GM21619 (cell line): ENCODE results near the gene OR2A25.
"Not testable (repeated sequence)": the region's sequence is repeated elsewhere in the genome, so short reads cannot be mapped to it uniquely, and the experiment has no call there.

Experiments used
- ATAC-seq: cut with Tn5 transposase; IDR thresholded peaks from one replicate; pipeline ENCODE4 v1.9.1; 2021; ENCODE audit not compliant: unreplicated experiment

The OR2A25 gene, protein sequence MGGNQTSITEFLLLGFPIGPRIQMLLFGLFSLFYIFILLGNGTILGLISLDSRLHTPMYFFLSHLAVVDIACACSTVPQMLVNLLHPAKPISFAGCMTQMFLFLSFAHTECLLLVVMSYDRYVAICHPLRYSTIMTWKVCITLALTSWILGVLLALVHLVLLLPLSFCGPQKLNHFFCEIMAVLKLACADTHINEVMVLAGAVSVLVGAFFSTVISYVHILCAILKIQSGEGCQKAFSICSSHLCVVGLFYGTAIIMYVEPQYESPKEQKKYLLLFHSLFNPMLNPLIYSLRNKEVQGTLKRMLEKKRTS

DNA sequence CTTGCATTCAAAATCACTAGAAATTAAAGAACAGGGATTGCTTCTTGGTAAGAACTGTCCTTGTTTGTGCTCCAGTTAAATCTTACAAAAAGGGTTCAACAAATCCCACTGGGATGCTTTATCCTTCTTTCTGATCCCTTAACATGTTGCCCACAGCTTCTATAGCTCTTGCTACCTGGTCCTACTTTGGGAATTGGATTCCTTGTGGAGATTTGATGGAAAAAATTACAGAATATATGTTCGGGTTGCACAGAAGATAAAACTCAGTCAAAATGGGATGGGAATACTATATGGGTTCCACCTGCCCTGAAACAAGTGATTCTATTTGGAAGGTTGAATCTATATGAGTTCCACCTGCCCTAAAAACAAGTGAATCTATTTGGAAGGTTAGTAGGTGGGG, at the start of gene OR2A25:
Gene OR2A25, plus strand, starts transcription at position 301 of the 400 bp plus-strand sequence. CDS start 4,409 bp downstream, outside the sequence.
- ATAC-seq = no peak

DNA sequence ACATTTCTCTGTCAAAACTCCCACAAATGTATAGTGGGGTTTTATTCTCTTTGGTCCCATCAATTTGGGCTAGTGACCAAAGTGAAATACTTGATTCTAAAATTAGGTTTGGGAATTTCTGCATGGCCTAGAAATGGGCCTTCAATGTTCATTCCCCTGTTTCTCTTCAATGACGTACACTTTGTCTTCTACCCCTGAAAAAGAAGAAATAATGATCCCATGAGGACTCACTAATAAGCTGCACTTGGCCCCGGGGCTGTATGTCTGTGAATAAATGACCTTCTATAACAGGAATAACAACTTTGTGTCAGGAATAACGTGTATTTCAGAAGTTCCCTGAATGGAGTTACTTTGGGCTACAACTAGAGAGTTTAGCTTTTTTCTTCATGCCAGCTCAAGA, 49.3 kb upstream of the OR2A25 start:
- no peak for ATAC-seq

DNA sequence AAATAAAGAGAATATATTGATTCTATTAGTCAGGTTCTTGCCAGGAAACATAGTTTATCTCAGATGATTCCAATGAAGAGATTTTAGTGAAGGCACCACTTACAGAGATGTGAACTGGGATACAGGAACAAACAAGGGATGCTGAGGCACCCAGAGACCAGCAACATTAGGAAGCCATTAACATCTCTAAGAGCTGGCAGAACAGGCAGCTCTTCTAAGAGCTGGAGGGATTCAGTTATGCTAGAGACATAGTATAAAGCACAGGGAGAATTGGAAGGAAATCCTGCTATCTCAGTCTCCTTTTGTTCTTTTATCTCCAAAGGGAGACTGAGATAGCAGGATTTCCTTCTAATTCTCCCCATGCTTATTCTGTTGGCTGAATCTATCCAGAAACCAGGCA, 47.4 kb upstream of the OR2A25 start:
- no peak for ATAC-seq

DNA sequence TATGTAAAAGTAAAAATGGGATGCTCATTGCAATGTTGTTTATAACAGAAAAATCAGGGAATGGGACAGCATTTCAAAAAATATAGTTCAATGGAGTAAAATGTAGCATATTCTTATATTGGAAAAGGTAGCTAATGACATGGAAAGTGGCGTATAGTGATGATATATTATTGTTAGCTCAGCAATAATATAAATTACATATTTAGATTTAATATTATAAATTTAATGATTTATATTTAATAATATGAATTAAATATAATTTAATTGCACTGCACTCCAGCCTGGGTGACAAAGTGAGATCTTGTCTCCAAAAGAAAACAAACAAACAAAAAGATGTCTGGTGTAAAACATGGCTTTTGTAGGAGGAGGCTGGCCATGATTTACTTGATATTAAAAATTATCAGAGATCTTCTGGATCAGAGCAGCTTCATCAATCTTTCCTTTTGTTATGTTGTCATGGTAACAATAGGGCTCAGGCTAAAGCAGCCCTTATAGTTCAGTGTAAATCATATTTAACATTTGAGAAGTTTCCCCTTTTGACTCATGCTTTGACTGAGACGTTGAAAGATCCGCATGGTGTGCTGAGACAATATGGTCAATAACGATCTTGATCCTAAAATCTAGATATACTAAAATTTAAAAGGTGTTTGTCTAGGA, 46.3 kb upstream of the OR2A25 start:
- no peak for ATAC-seq

DNA sequence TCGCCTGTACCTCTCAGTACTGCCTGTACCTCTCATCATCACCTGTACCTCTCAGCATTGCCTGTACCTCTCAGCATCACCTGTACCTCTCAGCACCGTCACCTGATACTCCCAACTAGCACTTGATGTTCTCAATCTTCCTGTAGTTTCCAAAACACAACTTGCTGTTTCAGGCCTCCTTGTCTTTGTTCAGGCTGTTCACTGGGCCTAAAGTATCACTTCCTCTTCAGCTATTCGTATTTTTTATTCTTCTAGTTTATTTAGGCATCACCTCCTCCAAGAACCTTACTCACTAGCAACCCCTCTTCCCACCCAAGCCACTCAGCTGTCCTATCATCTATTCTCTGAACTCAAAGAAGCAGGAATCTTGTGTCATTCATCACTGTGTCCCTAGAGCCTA, 45.4 kb upstream of the OR2A25 start:
- no peak for ATAC-seq

DNA sequence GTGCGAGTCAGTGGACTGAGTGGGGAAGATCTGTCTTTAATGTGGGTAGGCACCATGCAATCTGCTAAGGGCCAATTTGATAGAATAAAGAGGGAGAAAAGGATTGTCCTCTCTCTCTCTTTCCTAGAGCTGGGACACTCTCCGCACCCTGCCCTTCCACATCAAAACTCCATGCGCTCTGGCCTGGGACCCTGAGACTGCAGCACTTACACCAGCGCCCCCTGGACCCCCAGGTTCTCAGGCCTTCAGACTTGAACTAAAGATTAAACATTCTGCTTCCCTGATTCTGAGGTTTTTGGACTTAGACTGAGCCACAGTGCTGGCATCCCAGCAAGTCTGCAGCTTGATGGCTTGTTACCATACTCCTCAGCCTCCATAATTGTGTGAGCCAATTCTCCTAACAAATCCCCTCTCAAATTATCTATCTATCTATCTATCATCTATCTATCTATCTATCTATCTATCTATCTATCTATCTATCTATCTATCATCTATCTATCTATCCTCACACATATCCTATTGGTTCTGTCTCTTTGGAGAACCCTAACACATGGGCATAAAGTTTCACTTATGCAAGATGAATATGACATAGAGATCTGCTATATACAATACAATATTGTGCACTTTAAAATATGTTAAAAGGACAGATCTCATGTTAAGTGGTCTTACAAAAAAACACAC, 43.3 kb upstream of the OR2A25 start:
- no peak for ATAC-seq

DNA sequence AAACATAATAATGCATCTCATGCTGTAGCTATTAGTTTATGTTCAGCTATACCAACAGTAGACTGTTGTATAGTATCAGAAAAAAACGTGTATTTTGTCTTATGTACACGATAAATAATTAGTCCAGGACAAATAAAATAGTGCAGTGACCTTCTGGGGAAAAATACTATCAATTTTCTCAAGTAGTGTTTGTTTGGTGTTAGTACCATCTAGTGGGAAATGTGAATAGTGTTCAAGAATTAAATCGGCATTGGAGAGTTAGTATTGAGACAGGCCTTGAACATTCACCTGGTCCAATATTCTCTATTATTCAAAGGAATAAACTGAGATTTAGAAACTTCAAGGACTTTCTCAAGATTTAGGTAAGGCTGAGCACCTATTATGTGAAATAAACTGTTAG, 42.5 kb upstream of the OR2A25 start:
- no peak for ATAC-seq

DNA sequence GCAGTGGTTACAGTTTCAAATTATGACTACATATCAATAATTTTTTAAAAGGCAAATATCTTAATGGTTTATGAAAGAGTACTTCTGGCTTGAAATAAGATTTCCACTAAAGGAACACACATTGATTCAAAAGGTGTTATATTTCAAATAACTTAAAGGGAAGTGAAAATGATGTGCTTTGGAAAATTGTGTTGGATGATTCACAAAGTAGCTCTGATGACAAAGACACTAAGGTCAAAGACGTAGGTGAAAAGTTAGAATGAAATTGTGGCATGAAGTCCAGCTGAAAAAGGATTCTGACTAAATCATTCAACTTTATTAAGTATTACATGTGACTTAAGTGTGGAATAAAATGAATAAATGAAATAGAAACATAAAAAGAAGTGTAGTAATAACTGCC, 41.6 kb upstream of the OR2A25 start:
- ATAC-seq = no peak

DNA sequence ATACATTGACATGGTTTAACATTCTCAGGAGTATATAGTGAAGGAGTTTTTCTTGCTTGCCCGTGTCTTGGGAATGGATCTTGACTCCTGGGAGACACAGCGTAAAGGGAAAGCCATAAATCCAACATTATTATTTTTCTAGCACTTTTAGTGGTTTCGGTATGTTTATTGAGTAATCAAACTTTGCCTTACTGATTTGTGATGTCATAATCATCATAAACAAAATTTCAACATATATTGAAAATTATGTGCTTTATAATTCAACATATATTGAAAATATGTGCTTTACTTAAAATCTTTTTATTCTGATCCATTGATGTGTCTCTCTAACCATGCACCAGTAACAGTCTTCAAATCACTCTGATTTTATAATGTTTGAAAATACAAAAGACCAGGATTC, 41.1 kb upstream of the OR2A25 start:
- no peak for ATAC-seq

DNA sequence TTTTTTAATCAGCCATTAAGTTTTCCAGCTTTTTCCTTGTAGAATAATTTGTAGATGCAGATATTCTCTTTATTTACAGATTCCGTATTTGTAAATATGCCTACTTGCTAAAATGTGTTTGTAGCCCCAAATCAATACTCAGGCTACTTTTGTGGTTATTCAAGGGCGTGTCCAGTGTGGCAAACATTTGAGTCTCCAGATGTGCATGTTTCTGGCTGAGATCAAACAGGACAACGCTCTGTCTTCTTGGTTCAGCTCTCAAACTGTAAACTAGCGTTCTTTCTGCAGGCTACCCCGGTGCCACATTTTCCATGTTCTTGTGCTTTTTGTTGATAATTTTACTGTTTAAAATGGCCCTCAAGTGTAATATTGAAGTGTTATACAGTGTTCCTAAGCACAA, 37.1 kb upstream of the OR2A25 start:
- no peak for ATAC-seq

DNA sequence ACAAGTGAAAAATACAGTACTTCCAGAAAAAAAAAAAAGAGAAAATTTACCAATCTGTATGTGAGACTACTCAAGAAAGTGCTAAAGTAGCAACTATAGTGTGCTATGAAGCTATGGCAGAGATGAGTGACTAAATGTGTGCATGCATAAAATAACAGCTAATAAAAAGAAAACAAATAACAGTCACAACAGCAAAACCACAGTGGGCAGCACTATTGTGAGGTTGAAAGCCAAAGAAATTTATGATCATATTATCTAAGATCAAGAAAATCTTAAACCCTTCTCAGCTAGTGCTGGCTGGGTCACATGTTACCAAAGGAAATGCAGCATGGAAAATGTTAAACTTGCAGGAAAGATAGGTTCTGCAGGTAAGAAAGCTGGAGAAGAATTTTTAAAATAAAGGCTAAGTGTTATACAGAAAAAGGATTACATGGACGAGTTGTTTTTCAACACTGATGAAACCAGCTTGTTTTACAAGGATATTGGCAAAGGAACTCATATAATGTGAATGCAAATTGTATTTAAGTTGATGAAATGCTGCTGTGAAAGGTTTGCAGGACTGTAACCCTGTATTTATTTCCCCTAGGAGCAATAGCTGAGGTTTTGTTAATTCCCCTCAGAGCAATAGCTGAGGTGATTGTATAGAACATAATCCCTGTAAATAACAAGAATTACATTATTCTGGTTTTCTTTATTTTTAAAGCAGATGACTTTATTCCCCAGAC, 36.5 kb upstream of the OR2A25 start:
- ATAC-seq = no peak

DNA sequence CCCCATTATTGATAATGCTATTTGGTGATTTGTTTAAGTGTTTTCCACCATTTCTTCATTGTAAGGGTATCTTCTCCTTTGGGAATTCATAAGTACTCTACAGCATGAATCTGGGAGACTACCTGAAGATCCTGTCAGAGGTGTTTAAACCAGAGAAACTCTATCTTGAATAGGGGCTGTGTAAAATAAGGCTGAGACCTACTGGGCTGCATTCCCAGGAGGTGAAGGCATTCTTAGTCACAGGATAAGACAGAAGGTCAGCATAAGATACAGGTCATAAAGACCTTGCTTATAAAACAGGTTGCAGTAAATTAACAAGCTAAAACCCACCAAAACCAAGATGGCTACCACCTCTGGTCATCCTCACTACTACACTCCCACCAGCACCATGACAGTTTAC, 34.2 kb upstream of the OR2A25 start:
- ATAC-seq = no peak

DNA sequence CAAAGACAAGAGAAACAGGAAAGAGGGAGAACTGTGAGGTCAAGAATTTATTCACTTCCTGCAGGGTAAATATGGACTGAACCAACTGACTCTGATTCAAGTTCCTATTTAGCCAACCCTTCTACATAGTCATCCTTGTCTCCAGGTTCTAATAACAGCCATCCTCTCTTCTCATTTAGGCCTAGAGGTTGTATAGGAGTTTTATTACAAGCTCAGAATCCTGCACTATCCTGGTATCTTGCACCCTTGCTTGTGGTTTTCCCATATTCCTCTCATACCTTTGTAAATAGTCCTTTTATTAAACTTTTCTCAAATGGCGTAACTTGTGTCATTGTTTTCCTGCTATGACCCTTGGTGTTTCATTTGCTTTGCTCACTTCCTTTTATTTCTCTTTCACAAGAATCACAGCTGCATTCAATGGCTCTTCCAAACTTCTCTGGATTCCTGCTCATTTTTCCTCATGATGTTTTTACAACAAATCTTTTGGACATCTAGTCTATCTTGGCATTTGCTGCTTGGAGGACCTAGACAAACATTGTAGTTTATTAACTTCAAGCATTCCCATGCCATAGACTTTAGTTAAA, 33.2 kb upstream of the OR2A25 start:
- ATAC-seq = no peak

DNA sequence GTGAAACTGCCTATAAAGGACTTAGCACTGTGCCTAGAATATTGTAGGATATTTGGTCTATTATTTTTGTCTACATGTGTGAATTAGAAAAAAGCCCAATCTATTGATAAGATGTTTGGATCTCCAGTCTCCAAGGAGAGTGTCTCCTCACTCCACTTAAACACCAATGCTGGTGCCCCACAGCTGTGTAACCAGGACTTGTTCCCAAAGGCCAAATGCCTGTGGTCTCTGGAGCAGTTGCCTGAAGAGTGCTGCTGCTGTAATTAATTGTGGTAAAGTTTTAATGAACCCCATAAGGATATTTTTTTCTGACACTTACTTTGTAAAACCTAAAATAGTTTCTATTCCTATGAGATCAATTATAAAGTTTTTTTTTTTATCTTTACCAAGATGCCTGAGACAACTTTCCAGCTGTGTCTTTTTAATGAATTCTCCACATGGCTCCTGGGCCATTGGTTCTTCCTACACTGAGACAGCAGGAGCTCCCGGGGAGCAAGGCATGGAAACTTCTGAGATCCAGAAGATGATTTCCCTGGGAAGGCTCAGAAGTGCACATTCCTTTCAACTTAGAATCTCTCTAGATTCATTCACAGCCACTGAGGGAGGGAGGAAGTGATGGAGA, 32.1 kb upstream of the OR2A25 start:
- no peak for ATAC-seq

DNA sequence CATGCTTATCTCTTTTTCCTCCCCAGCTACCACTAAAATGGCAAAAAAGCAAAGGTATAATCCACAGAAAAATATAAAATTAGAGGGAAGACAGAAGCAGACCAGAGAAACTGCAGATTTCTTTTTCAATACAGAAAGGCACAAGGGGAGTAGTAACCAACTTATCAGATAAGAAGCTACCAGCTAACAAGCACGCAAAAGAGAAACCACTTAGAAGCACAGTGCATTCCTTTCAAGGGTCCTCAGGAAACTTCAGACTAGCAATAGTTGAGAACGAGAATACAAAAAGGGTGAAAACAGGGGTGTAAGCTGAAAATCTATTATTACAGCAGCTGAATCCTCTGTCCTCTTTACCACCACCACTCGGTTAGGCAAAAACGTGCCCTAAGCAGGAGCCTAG, 30.7 kb upstream of the OR2A25 start:
- ATAC-seq = no peak

DNA sequence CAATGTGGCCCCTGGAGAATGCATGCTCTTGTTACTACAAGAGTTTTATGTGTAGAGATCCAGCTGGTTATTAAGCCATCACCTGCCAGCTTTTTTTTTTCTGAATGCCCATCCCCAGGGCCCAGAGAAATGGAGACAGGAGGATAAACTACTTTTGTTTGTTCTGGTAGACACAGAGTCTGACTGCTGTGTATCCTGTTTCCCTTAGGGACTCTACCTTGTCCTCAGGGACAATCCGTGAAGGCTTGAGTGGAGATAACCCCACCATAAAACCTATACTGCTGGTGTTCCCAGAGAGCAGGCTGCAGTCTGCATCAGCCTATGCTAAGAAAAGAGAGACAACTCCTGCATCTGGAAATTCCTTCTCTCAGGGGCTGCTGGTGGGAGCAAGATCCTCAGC, 21.0 kb upstream of the OR2A25 start, which contains the start of gene OR2A5:
Gene OR2A5, plus strand, starts transcription at position 301 of the 400 bp plus-strand sequence. CDS start 1,454 bp downstream, outside the sequence.
- ATAC-seq = no peak

DNA sequence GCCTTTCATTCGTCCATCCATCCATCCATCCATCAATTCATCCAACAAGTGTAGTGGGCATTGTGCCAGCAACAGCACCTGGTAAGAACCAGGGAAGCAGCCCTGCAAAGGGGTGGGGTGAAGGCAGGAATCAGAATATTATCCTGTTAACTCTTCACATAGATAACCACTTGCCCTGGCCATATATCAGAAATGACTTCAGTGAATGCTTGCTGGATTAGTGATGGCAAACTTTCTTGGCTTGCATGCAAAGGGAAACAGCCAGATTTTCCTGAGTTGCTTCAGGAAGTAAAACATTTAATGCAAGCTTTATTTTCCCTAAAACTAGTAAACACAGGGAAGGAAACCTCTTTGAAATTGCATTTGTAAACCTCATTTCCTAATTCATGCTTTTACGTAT, 20.1 kb upstream of the OR2A25 start:
- ATAC-seq = no peak

DNA sequence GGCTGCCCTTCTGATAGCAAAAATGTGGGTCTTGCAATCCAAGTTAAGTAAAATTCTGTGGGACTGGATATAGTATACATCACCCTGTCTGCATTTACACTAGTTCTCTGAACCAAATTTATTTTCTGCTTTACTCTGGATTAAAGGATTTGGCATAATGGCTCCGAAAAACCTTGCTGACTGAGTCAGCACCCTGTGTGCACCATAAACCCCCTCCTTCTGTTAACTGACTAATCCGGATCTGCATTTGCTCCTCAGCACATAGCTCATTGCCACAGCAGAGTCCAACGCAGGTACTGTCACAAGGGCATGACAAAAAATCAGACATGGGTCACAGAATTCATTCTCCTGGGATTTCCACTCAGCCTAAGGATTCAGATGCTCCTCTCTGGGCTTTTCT, 19.5 kb upstream of the OR2A25 start:
- ATAC-seq = no peak

DNA sequence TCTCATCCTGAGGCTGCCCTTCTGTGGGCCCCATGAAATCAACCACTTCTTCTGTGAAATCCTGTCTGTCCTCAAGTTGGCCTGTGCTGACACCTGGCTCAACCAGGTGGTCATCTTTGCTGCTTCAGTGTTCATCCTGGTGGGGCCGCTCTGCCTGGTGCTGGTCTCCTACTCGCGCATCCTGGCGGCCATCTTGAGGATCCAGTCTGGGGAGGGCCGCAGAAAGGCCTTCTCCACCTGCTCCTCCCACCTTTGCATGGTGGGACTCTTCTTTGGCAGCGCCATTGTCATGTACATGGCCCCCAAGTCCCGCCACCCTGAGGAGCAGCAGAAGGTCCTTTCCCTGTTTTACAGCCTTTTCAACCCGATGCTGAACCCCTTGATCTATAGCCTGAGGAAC, 18.7 kb upstream of the OR2A25 start:
- not testable (repeated sequence) for ATAC-seq

DNA sequence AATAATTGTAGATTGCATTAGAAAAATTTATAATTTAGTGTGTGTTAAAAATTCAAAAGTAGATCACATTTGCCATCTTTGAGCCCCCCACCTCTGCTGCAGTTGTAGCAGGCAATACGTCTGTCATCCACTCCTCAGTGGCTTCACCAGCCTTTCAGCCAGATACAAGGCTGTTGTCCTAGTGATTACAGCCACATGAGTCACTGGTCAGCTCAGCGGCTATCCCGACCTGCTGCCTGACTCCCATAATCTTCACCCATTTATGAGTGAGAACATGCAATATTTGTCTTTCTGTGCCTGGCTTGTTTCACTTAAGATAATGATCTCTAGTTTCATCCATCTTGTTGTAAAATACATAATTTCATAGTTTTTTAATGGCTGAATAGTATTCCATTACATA, 11.7 kb upstream of the OR2A25 start:
- no peak for ATAC-seq

DNA sequence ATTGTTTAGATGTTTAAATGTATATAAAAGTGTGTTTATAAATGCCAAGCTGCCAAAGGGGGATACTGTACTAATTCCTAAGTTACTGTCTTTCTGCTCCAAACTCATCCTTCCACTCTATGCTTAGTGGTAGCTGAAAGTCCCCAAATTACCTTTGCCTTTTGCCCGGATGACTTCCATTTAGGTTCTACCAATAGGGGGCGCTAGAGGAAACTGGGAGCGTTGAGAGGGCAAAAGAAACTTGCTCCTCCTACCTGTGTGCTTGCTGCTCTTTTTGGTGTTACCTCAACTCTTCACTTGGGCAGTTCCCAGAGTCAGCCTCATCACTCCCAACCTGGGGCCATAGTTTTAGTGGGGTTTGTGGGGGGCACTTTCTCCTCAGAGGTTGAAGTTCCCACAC, 5.9 kb upstream of the OR2A25 start:
- ATAC-seq = no peak
